Ovary (tissue), 3 donors: ENCODE measurements around the gene HOXA13.

ENCODE experiments used
- CTCF ChIP-seq, 3 donors: fragments of 450-650 bp in 2 of 3; fragments of 200-600 bp in 1 of 3; IDR thresholded peaks; one replicate each; pipeline versions ENCODE4 v1.5.1 to v1.8.0; 2016 to 2022; ENCODE audit warnings: antibody characterized with exemption in 3 of 3, mild to moderate bottlenecking in 1 of 3
- EP300 ChIP-seq: sonication (generic); formaldehyde crosslinking; IDR thresholded peaks from one replicate; pipeline ENCODE4 v1.6.1; 2017; ENCODE audit warnings: antibody characterized with exemption
- POLR2A ChIP-seq: fragments of 450-650 bp; IDR thresholded peaks from one replicate; pipeline ENCODE4 v1.6.1; 2017; ENCODE audit warnings: antibody characterized with exemption, mild to moderate bottlenecking, moderate library complexity
- donor health status: DM: no; HTN: no; CAD: no.

DNA sequence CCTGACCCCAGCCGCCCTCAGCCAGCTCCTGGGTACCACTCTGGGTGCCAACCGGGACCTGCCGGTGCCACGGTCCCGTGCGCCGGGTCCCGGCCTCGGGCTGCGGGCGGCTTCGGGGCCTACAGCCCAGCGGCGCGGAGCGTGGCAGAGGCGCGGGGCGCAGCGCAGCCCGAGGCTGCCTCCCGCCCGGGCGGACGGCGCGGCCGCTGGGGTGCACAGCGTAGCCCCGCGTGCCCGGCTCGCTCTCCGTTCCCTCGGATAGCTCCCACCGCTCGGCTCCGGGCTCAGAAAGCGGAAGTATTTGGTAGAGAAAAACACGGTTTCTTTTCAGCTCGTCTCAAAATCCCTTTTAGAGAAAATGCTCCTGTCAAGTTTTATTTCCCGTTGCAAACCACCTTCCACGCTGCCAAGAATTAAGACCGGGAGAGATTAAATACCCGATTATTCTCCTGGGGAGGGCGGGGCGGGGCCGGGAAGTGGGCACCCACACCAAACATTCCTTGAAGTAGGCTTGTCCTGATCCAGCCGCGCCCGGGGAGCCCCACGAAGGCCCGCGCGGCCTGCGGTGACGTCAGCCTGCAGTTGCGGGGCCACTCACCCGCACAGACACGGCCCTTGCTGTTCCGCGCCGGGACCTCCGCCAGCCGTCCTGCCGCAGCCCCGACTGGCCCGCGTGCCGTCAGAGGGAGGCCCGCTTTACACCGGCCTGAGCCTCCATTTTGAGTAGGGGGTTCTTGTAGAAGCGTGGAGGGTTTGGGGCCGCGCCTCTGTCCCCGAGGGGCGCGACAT, 7.2 kb downstream of the HOXA13 start:
- TF ChIP-seq EP300: no peak
- no peak for TF ChIP-seq CTCF (IDR thresholded peaks at IDR 0.05)
- no peak for TF ChIP-seq POLR2A
